GM18507 (cell line): ENCODE measurements around the gene PRRX2.

Experiments used
- DNase-seq: peaks from one replicate; pipeline ENCODE4 v3.0.0; 2011; ENCODE audit warnings: low read depth; ENCODE audit not compliant: insufficient read length; ENCODE audit errors: extremely low spot score
- FAIRE-seq: peaks from 2 replicates; lab custom pipeline; 2011; peaks lifted over from hg19 to GRCh38; lab: Jason Lieb, UNC

Gene PRRX2

GRCh38 chr9:129765764-129766317 lies 100.4 kb downstream of the PRRX2 start:
- FAIRE-seq (no peak), DNase-seq (no peak)

- FAIRE-seq (no peak), DNase-seq (no peak)
These were observed 103.0 kb downstream of the PRRX2 start for GRCh38 chr9:129768486-129768885.

GRCh38 chr9:129769669-129770068 lies 104.2 kb downstream of the PRRX2 start:
- FAIRE-seq, result no peak
- no peak for DNase-seq

GRCh38 chr9:129770741-129771140 lies 105.3 kb downstream of the PRRX2 start:
- FAIRE-seq, result no peak
- no peak for DNase-seq
